HG03565 (cell line): ENCODE data around the gene BAIAP2L1.
"Not testable (repeated sequence)": the region's sequence is repeated elsewhere in the genome, so short reads cannot be mapped to it uniquely, and the experiment has no call there.

ENCODE experiments used
- ATAC-seq: cut with Tn5 transposase; IDR thresholded peaks from one replicate; pipeline ENCODE4 v1.9.1; 2021; ENCODE audit warnings: mild to moderate bottlenecking, moderate library complexity; ENCODE audit not compliant: unreplicated experiment

Gene BAIAP2L1

DNA sequence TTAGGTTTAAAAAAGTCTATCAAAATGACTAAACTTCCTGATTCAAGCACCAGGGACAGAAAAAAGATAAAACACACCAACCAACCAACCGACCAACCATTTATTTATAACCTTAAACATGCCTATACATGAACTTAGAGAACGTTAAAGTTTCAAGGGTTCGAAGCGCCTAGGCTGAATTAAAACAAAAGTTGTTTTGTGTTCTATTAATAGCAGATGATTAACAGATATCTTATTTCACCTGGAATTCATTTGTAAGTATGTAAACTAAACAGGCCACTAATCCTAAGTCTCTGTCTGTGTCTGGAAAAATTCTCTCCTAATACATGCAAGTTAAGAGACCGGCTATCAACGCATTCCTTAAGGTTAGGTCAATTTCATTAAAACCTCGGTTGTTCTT lies 1.4 kb downstream of the BAIAP2L1 start:
- no peak for ATAC-seq

DNA sequence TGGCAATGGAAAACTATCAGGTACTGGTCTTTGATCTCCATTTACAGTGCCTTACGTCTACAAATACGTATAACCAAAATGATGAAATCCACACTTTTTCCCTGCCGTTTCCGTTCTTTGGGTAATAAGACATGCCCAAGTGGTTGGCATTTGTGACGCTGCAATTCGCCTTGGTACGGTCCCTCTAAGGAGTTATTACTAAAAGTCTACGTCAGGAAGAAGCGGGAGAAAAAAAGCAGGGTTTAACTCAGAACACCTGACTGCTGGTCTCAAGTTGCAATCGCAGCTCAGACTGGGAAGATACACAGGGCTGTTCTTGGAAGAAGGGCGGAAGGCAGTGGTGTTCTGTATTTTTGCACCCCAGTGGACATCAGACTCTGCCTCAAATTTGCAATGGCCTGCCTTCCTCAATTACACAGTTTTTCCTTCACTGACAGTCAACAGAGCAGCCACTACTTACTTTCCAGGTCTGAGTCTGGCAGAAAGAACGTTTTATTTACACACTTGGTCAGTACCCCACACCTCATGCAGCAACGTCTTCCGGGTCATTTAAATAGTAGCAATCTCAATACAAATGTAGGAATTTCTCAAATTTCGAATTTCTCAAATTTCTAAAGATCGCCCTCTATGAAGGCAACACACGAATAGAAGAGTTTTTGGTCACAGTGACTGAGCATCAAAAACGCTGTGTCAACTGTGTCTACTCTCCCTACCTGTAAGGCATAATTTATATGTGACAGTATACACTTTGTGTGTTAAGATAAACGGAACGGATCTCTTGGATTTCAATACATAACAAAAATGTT lies 2.1 kb downstream of the BAIAP2L1 start:
- no peak for ATAC-seq

DNA sequence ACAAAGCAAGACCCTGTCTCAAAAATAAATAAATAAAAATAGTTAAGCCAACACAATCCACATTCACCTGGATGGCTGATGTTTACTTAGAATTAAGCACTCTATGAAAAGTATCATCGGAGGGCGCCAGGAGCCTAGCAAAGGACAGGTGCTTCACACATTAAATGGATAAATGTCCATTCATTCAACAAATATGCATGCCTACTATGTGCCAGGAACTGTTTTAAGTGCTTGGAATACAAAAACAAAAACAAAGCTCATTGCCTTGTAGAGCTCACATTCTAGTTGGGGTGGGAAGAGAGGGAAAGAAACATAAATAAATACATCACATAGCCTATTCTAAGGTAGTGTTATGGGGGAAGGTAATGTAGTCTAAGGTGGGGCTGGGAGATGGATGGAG lies 4.1 kb downstream of the BAIAP2L1 start:
- no peak for ATAC-seq

DNA sequence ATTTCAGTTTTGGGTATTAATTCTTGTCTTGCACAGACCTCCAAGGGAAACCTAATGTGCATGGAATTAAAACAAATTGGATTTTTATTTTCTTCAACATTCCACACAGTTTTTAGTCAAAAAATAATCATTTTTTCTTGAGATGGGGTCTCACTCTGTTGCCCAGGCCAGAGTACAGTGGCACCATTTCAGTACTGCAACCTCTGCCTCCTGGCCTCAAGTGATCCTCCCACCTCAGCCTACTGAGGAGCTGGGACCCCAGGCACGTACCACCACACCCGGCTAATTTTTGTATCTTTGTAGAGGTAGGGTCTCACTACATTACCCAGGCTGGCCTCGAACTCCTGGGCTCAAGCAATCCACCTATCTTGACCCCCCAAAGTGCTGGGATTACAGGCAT lies 4.9 kb downstream of the BAIAP2L1 start:
- ATAC-seq, result no peak

DNA sequence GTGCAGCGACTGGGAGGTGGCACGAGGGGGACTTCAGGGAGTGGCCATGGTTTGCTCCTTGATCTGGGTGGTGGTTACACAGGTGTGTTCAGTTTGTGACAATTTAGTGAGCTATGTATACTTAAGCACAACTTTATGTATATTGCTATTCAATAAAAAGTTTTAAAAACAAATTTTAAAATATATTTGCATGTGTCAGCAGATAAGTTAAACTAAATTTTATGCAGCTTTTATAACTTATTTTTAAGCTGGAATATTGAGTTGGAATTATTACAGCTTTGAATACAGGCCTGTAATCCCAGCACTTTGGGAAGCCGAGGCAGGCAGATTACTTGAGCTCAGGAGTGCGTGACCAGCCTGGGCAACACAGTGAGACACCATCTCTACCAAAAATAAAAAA lies 5.4 kb downstream of the BAIAP2L1 start:
- no peak for ATAC-seq

DNA sequence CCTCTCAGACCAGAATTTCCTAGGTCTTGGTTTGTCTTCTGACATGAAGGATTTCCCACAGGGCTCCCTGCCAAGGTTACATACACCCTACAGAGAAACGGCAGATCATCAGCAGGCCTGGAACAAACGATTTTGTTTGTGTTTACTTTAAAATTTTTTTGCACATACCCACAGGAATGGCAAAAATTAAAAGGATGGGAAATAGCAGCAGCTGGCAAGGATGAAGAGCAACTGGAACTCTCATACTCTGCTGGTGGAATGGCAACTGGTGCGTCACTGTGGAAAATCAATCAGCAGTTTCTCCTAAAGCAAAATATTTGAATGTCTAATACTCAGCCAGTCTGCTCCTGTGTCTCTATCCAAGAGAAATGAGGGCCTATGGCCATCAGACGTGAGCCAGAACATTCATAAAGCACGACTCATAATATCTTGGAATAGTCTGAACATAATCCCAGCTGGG lies 6.5 kb downstream of the BAIAP2L1 start:
- ATAC-seq, result no peak

DNA sequence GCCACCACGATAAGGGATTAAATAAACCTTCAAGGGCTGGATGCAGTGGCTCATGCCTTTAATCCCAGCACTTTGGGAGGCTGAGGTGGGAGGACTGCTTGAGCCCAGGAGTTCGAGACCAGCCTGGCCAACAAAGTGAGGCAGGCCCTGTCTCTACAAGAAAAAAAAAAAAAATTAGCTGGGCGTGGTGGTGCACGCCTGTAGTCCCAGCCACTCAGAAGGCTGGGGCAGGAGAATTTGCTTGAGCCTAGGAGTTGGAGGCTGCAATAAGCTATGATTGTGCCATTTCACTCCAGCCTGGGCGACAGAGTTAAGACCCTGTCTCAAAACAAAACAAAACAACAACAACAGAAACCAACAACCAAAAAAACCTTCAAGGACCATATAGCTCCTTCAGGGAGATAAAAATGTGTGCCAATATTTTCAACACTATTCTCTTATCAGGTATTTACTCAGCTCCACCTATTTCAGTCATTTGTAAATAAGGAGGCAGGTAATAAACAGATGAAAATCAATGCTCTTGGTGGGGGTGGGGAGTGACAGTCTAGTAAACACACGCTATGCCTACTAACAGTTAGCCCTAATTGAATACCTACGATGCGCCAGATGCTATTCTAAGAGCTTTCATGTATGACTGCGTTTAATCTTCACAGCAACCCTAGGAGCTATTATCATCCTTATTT lies 13.2 kb downstream of the BAIAP2L1 start:
- no peak for ATAC-seq

DNA sequence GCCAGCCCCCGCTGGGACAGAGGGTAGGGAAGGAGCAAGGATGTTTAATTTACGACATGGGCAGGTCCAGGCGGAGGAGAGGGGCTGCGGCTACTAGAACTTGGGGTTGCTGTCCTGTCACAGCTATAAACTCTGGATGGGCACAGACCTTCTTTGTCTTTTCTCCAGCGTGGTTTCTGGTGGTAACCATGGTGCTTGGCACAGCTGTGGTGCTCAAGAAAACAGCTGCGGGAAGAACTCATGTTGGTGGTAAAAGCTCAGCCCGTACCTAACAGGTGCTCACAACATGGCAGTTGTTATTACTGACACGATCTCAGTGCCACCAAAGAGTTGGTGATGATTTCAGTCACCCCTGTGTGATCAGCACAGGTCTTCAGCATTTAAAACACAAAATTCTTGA lies 13.8 kb downstream of the BAIAP2L1 start:
- no peak for ATAC-seq

DNA sequence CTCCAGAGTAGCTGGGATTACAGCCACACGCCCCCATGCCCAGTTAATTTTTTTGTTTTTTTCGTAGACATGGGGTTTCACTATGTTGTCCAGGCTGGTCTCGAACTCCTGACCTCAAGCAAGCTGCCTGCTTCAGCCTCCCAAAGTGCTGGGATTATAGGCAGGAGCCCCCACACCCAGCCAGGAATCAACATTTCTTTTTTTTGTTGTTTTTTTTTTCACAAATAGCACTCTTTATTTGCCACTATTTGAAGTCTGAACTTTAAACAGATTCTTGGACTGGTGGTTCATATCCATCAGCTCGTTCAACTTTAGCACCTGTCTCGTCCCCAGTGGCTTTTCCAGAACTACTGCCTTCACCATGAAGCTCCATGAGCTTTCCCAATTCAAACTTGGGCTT lies 15.4 kb downstream of the BAIAP2L1 start:
- ATAC-seq, result not testable (repeated sequence)

DNA sequence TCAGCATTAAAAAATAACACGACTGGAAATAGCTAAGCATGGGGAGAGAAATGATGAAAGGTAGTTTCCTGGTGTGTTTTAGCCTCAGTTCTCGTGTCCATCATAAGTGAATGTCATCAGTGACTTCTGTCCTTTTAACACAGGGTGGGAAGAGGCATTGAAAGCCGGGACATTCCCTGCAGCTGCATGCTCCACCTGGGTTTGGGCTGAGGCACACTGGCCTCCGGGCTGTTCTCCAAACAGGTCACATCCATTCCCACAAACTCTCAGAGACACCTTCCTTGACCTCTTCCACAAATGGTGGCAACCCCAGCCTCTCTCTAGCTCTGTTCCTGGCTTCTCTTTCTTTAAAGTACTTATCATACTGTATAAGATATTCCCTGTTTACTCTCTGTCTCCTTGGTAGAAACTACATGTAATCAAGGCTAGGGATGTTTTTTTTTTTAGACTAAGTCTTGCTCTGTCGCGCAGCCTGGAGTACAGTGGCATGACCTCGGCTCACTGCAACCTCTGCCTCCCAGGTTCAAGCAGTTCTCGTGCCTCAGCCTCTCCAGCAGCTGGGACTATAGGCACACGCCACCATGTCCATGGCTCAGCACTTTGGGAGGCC lies 22.6 kb downstream of the BAIAP2L1 start:
- ATAC-seq, result no peak

DNA sequence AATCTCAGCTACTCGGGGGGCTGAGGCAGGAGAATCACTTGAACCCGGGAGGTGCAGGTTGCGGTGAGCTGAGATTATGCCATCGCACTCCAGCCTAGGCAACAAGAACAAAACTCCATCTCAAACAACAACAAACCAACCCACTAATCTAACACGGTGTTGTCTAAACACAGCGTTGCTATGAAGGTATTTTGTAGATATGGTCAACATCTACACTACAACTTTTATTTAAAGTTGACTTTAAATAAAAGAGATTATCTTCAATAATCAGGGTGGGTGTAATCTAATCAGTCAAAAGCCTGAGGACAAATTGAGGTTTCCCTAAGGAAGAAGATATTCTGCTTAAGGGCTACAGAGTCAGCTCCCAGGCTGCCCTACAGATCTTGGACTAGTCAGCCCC lies 24.2 kb downstream of the BAIAP2L1 start:
- ATAC-seq, result no peak

DNA sequence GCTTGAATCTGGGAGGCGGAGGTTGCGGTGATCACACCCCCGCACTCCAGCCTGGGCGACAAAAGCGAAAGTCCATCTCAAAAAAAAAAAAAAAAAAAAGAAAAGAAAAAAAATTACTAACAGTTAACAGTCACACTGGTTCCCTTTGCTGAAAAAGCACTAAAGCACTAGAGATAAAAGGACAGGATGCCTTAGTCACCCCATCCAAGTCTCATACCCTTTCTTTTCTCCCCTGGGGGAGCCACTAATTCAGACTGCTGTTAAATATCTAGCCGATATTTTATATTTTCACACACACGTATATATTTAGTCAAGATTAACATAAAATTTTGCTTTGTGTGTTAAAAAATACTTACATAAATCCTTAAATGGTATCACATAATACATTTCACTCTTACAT lies 25.2 kb downstream of the BAIAP2L1 start:
- no peak for ATAC-seq

DNA sequence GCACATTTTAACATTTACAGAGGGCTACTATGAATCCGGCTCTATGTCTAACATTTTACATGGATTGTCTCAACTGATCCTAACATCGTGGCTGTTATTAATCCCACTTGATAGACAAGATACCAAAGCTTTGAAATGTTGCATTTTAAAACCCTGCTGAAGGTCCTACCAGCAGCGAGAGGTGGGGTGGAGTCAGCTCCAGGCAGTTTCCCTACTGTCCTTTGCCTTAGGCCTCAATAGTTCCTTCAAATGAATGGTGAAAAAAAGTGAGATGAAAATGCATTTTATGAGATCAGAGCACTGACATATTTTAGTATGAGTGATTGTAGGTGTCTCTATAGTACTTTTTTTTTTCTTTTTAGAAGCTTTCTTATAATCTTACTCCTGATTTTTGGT lies 26.6 kb downstream of the BAIAP2L1 start:
- no peak for ATAC-seq

DNA sequence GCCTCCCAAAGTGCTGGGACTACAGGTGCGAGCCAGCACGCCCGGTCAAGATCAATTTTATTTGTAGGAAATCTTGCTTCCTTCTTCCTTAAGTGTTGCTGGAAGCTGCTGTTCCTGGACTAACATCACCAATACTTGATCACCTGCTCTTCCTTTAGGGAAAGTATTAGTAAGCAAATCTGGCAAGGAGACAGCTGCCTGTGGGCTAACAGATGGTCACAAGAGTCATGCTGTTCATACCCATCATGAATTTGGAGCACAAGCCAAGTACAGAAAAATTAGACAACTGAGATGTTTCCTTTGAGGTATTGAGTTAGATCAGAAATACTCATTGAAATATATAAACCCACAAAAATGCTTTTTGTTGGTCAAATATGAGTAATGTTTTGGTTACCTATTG lies 27.9 kb downstream of the BAIAP2L1 start:
- ATAC-seq, result no peak

DNA sequence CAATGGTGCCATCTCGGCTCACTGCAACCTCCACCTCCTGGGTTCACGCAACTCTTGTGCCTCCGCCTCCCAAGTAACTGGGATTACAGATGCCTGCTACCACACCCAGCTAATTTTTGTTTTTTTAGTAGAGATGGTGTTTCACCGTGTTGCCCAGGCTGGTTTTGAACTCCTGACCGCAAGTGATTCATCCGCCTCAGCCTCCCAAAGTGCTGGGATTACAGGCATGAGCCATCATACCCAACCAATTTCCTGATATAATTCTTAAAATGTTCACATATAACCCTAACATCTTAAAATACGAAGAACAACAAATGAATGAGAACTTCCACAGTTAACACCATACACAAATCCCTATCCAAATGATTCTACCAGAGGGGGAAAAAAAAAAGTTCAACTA lies 31.2 kb downstream of the BAIAP2L1 start:
- no peak for ATAC-seq

DNA sequence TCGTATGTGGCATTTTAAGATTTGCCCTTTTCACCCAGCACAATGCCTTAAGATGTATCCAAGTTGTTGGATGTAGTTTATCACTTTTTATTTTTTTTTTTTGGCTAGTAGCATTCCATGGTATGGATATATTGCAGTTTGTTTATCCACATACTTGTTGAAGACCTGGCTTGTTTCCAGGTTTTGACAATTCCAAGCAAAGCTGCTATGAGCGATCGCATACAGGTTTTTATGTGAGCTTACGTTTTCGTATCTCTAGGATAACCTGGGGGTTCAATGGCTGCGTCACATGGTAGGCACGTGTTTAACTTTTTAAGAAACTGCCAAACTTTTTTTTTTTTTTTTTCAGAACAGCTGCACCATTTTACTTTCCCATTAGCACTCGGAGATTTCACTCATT lies 32.2 kb downstream of the BAIAP2L1 start:
- ATAC-seq, result no peak

DNA sequence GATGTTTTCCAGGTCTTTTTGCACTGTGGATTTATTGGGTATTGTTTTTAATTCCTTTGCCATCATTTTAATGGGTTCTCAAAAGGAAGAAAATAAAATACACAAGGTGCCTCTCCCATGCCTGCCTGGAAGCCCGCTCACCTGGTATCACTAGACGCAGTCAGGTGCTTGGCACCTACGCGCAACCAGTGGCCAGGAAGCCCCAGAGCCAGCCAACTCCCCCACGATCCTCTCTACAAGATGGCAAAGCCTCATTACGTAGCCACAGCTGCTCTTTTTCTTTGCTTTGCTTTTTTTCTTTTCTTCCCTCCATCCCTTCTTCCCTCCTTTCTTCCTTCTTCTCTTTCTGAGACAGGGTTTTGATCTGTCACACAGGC lies 34.3 kb downstream of the BAIAP2L1 start:
- ATAC-seq, result no peak

DNA sequence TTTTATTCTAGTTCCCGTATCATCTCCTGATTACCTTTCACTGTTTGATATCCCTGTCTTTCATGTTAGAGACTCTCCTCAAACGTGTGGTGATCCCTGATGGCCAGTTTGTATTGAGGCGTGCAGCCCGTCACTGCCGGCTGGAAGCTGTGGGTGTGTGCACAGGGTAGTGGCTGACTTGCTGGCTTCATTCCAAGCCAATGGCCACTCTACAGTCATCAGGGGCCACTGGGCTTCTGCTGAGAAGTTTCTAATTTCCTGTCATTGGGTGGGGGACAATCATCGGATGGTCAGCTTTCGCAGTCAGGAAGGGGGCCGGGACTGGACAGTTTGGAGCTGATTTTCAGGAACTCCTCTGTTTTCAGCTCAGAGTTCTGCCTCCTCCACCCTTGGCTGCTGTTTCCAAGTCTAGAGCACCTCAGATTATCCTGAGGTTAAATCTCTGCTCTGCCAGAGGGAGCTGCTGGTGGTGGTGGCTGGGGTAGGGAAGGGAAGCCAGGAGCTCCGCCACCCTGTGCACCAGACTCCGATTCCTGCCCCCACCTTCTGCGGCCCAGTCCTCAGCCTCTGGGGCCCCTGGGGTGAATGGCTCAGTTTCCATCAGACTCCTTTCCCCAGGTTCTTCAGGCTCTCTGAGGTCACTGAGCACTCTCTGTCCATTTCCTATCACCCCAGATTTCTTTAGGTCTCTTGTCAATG lies 34.9 kb downstream of the BAIAP2L1 start:
- no peak for ATAC-seq

DNA sequence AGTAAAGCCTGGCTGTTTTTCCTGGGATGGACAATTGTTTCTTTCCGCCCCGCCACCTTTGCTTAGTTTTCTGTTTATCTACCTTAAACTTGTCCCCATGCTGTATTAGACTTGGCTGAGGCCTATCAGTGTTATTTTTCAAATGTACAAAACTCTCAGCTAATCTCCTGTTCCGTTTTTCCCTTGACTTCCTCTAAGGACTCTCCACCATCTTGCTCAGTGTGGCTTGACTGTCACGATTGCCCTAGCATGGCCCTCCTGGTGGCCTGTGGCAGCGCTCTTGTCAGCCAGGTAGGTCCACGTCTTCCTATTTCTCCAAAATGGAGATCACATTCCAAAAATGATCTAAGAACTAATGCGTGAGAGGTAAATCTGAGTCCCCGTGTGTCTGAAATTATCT lies 36.7 kb downstream of the BAIAP2L1 start:
- ATAC-seq, result no peak

DNA sequence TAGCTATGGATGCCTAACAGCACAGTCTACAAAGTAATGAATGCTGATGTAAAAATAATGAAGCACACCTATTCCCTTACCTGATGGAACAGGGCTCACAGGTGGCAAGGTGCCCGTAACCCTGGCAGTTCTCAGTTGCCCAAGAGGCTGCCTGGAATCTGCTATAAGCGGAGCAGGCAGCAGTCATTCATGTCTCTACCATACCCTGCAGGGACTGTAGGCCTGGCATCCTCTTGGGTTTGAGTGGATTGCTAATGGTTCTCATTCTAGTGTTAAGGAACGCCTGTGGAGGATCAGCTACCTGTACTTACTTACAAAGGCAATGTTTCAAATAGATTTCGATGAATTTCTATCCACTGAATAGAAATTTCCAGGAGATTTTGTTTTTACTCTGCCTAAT lies 38.4 kb downstream of the BAIAP2L1 start:
- no peak for ATAC-seq
